Heart right ventricle (tissue), 16 donors: ENCODE measurements around the gene DLGAP1. TPM values are rescaled to one million over a fixed set of nuclear protein-coding genes. Genes with fewer than 3 reads are reported as not detected.
A peak's percentile ranks its signal among the peaks of the same experiment; 100 is the strongest.

Source experiments
- ATAC-seq, 8 donors: fragments of 200-7000 bp; cut with Tn5 transposase; one replicate each; pipeline ENCODE4 v1.9.1; 2020; ENCODE audit warnings: mild to moderate bottlenecking in 8 of 8, moderate library complexity in 8 of 8, moderate number of reproducible peaks in 1 of 8
- DNase-seq, 2 donors: peaks; one replicate each; pipeline ENCODE4 v3.0.0-alpha.2; 2020
- H3K27ac ChIP-seq, 10 donors: fragments of 200-600 bp; sonication (generic) in 2 of 10; one replicate each; pipeline versions ENCODE4 v1.5.0 to v1.8.0; 2020 to 2022; ENCODE audit warnings: mild to moderate bottlenecking in 3 of 10
- H3K27me3 ChIP-seq, 7 donors: fragments of 200-600 bp; one replicate each; pipeline ENCODE4 v1.8.0; 2021 to 2022; ENCODE audit warnings: mild to moderate bottlenecking in 2 of 7
- H3K36me3 ChIP-seq, 9 donors: fragments of 200-600 bp; sonication (generic) in 1 of 9; one replicate each; pipeline versions ENCODE4 v1.5.0 to v1.8.0; 2020 to 2022; ENCODE audit warnings: mild to moderate bottlenecking in 2 of 9
- H3K4me1 ChIP-seq, 9 donors: fragments of 200-600 bp; sonication (generic) in 1 of 9; one replicate each; pipeline versions ENCODE4 v1.5.0 to v1.8.0; 2020 to 2022; ENCODE audit warnings: mild to moderate bottlenecking in 4 of 9
- H3K4me3 ChIP-seq, 10 donors: fragments of 200-600 bp; sonication (generic) in 2 of 10; one replicate each; pipeline versions ENCODE4 v1.5.0 to v1.8.0; 2020 to 2022; ENCODE audit warnings: mild to moderate bottlenecking in 7 of 10, moderate library complexity in 2 of 10
- H3K9me3 ChIP-seq, 11 donors: fragments of 200-600 bp in 10 of 11; sonication (generic) in 2 of 11; one replicate each; pipeline versions ENCODE4 v1.5.0 to v1.8.0; 2013 to 2022; ENCODE audit warnings: mild to moderate bottlenecking in 2 of 11, control low read depth in 1 of 11, moderate library complexity in 1 of 11
- WGBS, 2 donors: extraction: QIAGEN DNeasy Blood & Tissue Kit; methylation state at CpG; one replicate each; pipeline ENCODE4 v1.1.7; 2013; ENCODE audit warnings: inconsistent platforms in 1 of 2; 5-methylcytosine and 5-hydroxymethylcytosine counted together
- intact Hi-C, 10 donors: fragments of 100-400 bp; cut with DNase I; formaldehyde crosslinking; loops; one replicate each; pipeline versions ENCODE4 v1.11.1 to v1.14.2; 2022
- polyA plus RNA-seq, 2 donors: library from polyadenylated mRNA; stranded (reverse); fragments of 200-250 nt; gene quantifications; one replicate each; pipeline ENCODE4 v1.2.3, GENCODE V29; 2013
- total RNA-seq, 10 donors: library from RNA; stranded (reverse); fragmentation: NEBNext Ultra II Directional in 3 of 10; extraction: Animal tissue kit (Norgen Biotek cat#: 25700) in 3 of 10; gene quantifications; one replicate each; pipeline versions ENCODE4 v1.2.1 to v1.2.4, GENCODE V29; 2021 to 2023
- TF ChIP-seq, protein P1 (sequence below), 9 donors: fragments of 200-600 bp; sonication (generic) in 2 of 9; IDR thresholded peaks; one replicate each; pipeline versions ENCODE4 v1.5.0 to v1.8.0; 2021 to 2022; ENCODE audit warnings: antibody characterized with exemption in 9 of 9, mild to moderate bottlenecking in 5 of 9, moderate library complexity in 1 of 9
- donor health status: Arrhythmogenic right ventricular cardiomyopathy.
- donor health status: ischemic (EF 13 %, LVEDD 7.1; RV severe dilation, severe dysfunction).
- donor health status: healthy with polysubstance abuse.
- donor health status: DM: no; HTN: yes; CAD: no.
- donor health status: DM: no; HTN: no; CAD: no.
- donor health status: ischemic (EF 25% LVEDD 6.9; RV normal size, moderate dysfunction).
- donor health status: ischemic (EF 25% LVEDD 5.7; RV mildly dilated, moderate dysfunction).
- donor health status: healthy.
- donor health status: DM: yes; HTN: yes; CAD: no.
- donor health status: Ischemic cardiomyopathy.
- donor health status: ischemic (EF 35%, LVEDD 5.7; RV mildly dilated, moderate dysfunction).
- donor health status: nonischemic (EF 11% LVEDD 7.7; RV severe dilation, severe dysfunction).
- donor health status: DM: yes; HTN: yes; CAD: no.
- donor health status: PGD.
- donor health status: ischemic (EF 29% LVEDD 5.4; RV normal size, mild dysfunction).
- donor health status: nonischemic (EF 23%, LVEDD 6.1; RV moderate dilation, normal function).

Gene DLGAP1
- total and polyA plus RNA-seq, 12 donors = 0.07 to 7.2 (median 1.0) TPM; not detected in 2

DNA sequence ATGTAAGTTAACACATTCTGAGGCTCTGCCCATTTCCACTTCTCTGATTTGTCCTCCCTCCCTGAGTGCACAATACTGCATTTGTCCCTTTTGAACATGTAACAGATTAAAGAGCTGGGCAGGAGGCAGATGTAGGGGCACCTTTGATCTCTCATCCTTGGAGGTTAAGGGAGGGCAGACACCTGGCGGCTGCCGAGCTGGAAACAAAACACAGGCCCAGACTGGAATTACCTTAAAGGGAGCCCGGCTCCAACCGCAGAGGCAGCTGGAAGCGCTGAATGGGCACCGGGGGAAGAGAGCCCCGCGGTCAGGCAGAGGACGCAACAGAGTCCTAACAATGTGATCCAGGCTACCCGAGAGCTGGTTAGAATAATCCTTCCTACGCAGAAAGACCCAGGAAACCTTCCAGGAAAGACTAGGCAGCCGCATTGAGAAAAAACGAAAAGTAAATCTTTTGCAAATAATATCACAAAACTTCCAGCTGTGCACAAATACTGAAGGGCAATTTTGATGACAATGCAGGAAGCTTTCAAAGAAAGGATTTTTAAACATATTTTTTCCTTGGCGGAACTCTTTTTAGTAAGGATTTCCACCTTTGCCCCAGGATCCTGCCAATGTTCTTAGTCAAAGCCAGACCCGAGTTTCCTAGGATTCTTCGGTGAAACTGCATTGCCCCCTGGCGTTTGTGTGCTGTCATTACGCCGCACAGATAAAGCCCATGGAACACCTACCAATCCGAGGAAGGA, 789.2 kb downstream of the DLGAP1 start:
- 7 to 12% methylated on average over 20 of the region's 20 CpGs for WGBS, 2 donors
- peak; percentile 88 to 97 (median 94) for ATAC-seq
- peak; percentile 77 to 86 for DNase-seq
- Histone ChIP-seq H3K36me3 (no peaks in the 10 kb centered on the region), H3K27ac (peak overlapping the region in 9 of 10 donors; percentile 41 to 83 (median 69)), H3K27me3 (no peaks in the 10 kb centered on the region), H3K4me1 (peaks cover 0 to 34% (median 8%) of the 10 kb centered on the region in 9 donors), H3K9me3 (peaks cover 0 to 5% (median 0%) of the 10 kb centered on the region in 11 donors), H3K4me3 (peak overlapping the region in 8 of 10 donors; percentile 10 to 41 (median 38))
- intact Hi-C loops = loop anchor here (1.0 to 10.0 kb wide), 12 partner anchors 69 to 385 kb away; partner anchors contain the start of gene TGIF1 (in 2 of the 10)
- TF ChIP-seq, protein P1, sequence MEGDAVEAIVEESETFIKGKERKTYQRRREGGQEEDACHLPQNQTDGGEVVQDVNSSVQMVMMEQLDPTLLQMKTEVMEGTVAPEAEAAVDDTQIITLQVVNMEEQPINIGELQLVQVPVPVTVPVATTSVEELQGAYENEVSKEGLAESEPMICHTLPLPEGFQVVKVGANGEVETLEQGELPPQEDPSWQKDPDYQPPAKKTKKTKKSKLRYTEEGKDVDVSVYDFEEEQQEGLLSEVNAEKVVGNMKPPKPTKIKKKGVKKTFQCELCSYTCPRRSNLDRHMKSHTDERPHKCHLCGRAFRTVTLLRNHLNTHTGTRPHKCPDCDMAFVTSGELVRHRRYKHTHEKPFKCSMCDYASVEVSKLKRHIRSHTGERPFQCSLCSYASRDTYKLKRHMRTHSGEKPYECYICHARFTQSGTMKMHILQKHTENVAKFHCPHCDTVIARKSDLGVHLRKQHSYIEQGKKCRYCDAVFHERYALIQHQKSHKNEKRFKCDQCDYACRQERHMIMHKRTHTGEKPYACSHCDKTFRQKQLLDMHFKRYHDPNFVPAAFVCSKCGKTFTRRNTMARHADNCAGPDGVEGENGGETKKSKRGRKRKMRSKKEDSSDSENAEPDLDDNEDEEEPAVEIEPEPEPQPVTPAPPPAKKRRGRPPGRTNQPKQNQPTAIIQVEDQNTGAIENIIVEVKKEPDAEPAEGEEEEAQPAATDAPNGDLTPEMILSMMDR (IDR thresholded peaks at IDR 0.05) = peak; percentile 86 to 95 (median 94)

DNA sequence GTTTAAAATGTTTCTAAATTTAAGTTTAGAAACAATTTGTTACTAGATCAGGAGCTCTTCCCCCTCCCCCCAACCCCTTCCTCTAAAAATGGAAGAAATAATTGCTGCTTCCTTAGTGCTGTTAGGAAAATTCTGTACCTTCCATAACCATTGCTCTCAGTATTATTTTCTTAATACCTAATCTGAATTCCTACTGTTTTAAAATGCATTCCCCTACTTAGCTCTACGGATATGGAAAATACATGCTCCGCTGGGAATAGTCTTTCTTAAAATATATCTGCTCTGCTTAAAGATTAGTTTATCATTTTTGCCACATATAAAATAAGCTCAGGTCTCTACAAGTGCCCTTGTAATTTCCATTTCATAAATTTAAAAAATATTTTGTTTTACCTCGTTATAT, 789.9 kb downstream of the DLGAP1 start:
- Histone ChIP-seq H3K36me3 (no peaks in the 10 kb centered on the region), H3K4me1 (peaks cover 0 to 42% (median 8%) of the 10 kb centered on the region in 9 donors), H3K27ac (peak overlapping the region in 5 of 10 donors; percentile 69 to 83 (median 72)), H3K9me3 (peaks cover 0 to 5% (median 0%) of the 10 kb centered on the region in 11 donors), H3K4me3 (no peak overlapping the region), H3K27me3 (no peaks in the 10 kb centered on the region)
- WGBS, 2 donors = 88 to 91% methylated on average over 3 of the region's 3 CpGs
- TF ChIP-seq, protein P1 (IDR thresholded peaks at IDR 0.05) = no peak
- intact Hi-C loops = loop anchor here (1.0 to 10.0 kb wide), 9 partner anchors 68 to 384 kb away; partner anchors contain the start of gene TGIF1 (in 2 of the 10)
- DNase-seq (no peak), ATAC-seq (no peak)

DNA sequence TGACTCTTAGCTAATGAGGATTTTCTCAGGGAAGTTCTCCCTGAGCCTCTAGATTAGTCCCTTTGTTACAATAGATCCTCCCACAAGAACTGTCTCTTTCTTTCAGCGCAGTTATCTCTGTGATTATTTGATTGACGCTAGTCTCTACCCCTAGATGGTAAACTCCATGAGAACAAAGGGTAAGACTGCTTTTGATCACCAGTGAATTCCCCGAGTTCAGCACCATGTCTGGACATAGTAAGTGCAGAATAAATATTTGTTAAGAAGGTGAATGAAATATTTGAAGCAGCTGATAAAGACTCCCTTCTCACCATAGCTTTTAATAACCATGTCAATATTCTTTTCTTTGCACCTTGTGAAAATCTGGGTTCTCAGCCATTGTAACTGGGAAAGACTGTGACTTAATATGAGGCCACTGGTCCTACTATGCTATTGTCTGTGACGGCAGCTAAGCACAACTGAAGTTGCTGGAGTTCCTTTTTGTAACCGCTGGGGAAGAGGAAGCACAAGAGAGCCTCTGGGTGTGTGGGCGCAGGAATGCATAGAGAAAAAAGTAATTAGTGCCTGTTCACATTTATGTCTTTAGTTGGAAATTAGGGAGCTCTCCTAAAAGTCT, 790.4 kb downstream of the DLGAP1 start:
- Histone ChIP-seq H3K27me3 (no peaks in the 10 kb centered on the region), H3K9me3 (peaks cover 0 to 5% (median 0%) of the 10 kb centered on the region in 11 donors), H3K4me3 (no peak overlapping the region), H3K36me3 (no peaks in the 10 kb centered on the region), H3K27ac (peak overlapping the region in 1 of 10 donors; percentile 83), H3K4me1 (peaks cover 0 to 47% (median 8%) of the 10 kb centered on the region in 9 donors)
- ATAC-seq = no peak
- intact Hi-C loops = loop anchor here (1.0 to 10.0 kb wide), 9 partner anchors 67 to 384 kb away; partner anchors contain the start of gene TGIF1 (in 2 of the 10)
- TF ChIP-seq, protein P1 (IDR thresholded peaks at IDR 0.05) = no peak
- DNase-seq = no peak
- 76% methylated on average over 6 of the region's 6 CpGs for WGBS, 2 donors

DNA sequence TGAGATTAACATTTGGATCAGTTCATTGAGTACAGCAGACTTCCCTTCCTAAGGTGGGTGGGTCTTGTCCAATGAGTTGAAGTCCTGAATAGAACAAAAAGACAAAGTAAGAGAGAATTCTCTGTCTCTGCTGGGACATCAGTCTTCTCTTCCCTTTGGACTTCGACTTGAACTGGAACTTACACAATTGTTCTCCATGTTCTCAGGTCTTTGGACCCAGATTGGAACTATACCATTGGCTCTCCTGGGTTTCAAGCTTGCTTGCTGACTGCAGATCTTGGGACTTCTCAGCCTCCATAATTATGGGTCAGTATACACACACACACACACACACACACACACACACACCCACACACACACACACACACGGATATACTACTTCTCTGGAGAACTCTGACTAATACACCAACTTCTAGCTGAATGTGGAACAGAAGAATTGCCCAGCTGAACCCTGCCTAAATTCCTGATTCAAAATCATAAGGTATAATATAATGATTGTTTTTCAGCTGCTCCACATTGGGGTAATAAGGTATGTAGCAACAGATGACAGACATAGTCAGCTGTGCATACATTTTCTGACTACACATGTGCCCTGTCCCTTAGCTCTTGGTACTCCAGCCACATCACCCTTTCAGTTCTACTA, 791.1 kb downstream of the DLGAP1 start:
- TF ChIP-seq, protein P1 (IDR thresholded peaks at IDR 0.05) = no peak
- ATAC-seq = no peak
- H3K27ac ChIP-seq = peak overlapping the region in 1 of 10 donors; percentile 83
- 88 to 89% methylated on average over 2 of the region's 2 CpGs for WGBS, 2 donors
- DNase-seq = no peak
- intact Hi-C loops = loop anchor here in 4 of 10 donors (2.0 to 10.0 kb wide), 4 partner anchors 72 to 383 kb away; no protein-coding TSS in a partner anchor
- H3K36me3 ChIP-seq = no peaks in the 10 kb centered on the region
- H3K4me3 ChIP-seq = no peak overlapping the region
- peaks cover 0 to 50% (median 8%) of the 10 kb centered on the region in 9 donors for H3K4me1 ChIP-seq
- peaks cover 0 to 5% (median 0%) of the 10 kb centered on the region in 11 donors for H3K9me3 ChIP-seq
- H3K27me3 ChIP-seq = no peaks in the 10 kb centered on the region
